ENCODE results near the gene SPTSSB.

DNA sequence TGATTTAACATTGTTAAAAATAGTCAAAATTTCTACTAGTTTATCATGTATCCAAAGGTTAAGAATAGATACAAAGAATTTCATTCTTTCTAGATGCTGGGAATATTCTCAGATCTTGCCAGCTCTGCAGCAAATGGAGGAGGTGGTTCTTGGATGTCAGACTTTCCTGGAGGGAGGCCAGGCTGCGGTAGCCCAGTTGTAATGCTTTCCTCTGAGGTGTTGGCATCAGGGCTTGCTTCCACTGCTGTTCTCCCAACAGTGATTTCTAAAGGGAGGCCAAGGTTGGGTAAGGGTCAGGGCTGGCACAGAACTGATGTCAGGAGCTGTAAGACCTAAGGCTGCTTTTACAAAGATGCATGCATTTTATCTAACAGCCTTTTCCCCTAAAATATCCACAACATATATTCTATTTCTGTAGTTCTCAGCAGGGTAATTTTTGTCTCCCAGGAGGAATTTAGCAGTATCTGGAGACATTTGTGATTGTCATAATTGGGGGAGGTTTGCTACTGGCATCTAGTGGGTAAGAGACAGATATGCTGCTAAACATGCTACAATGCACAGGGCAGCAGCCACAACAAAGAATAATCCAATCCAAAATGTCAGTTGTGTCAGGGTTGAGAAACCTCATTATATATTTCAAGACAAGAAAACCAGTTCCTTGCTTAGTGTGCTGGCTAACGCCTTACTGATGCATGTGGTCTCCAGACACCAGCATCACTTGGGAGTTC, 42.0 kb upstream of the SPTSSB start:
- TF ChIP-seq, protein P1, sequence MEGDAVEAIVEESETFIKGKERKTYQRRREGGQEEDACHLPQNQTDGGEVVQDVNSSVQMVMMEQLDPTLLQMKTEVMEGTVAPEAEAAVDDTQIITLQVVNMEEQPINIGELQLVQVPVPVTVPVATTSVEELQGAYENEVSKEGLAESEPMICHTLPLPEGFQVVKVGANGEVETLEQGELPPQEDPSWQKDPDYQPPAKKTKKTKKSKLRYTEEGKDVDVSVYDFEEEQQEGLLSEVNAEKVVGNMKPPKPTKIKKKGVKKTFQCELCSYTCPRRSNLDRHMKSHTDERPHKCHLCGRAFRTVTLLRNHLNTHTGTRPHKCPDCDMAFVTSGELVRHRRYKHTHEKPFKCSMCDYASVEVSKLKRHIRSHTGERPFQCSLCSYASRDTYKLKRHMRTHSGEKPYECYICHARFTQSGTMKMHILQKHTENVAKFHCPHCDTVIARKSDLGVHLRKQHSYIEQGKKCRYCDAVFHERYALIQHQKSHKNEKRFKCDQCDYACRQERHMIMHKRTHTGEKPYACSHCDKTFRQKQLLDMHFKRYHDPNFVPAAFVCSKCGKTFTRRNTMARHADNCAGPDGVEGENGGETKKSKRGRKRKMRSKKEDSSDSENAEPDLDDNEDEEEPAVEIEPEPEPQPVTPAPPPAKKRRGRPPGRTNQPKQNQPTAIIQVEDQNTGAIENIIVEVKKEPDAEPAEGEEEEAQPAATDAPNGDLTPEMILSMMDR (IDR thresholded peaks at IDR 0.05; ENCODE audit: low read depth, low read length, missing input control) = no peak
- TF ChIP-seq, protein P2, sequence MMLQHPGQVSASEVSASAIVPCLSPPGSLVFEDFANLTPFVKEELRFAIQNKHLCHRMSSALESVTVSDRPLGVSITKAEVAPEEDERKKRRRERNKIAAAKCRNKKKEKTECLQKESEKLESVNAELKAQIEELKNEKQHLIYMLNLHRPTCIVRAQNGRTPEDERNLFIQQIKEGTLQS (IDR thresholded peaks at IDR 0.05) = no peak
- TF ChIP-seq YY1 (IDR thresholded peaks at IDR 0.05) (no peak), TAF1 (conservative IDR thresholded peaks at IDR 0.05) (no peak), EGR1 (IDR thresholded peaks at IDR 0.05; ENCODE audit: low read depth in 2 of 2) (no peak)
- TF ChIP-seq, protein P3, sequence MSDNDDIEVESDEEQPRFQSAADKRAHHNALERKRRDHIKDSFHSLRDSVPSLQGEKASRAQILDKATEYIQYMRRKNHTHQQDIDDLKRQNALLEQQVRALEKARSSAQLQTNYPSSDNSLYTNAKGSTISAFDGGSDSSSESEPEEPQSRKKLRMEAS (IDR thresholded peaks at IDR 0.05) = no peak
- TF ChIP-seq, protein P4, sequence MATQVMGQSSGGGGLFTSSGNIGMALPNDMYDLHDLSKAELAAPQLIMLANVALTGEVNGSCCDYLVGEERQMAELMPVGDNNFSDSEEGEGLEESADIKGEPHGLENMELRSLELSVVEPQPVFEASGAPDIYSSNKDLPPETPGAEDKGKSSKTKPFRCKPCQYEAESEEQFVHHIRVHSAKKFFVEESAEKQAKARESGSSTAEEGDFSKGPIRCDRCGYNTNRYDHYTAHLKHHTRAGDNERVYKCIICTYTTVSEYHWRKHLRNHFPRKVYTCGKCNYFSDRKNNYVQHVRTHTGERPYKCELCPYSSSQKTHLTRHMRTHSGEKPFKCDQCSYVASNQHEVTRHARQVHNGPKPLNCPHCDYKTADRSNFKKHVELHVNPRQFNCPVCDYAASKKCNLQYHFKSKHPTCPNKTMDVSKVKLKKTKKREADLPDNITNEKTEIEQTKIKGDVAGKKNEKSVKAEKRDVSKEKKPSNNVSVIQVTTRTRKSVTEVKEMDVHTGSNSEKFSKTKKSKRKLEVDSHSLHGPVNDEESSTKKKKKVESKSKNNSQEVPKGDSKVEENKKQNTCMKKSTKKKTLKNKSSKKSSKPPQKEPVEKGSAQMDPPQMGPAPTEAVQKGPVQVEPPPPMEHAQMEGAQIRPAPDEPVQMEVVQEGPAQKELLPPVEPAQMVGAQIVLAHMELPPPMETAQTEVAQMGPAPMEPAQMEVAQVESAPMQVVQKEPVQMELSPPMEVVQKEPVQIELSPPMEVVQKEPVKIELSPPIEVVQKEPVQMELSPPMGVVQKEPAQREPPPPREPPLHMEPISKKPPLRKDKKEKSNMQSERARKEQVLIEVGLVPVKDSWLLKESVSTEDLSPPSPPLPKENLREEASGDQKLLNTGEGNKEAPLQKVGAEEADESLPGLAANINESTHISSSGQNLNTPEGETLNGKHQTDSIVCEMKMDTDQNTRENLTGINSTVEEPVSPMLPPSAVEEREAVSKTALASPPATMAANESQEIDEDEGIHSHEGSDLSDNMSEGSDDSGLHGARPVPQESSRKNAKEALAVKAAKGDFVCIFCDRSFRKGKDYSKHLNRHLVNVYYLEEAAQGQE (IDR thresholded peaks at IDR 0.05) = no peak
- TF ChIP-seq, protein P5, sequence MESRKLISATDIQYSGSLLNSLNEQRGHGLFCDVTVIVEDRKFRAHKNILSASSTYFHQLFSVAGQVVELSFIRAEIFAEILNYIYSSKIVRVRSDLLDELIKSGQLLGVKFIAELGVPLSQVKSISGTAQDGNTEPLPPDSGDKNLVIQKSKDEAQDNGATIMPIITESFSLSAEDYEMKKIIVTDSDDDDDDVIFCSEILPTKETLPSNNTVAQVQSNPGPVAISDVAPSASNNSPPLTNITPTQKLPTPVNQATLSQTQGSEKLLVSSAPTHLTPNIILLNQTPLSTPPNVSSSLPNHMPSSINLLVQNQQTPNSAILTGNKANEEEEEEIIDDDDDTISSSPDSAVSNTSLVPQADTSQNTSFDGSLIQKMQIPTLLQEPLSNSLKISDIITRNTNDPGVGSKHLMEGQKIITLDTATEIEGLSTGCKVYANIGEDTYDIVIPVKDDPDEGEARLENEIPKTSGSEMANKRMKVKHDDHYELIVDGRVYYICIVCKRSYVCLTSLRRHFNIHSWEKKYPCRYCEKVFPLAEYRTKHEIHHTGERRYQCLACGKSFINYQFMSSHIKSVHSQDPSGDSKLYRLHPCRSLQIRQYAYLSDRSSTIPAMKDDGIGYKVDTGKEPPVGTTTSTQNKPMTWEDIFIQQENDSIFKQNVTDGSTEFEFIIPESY (IDR thresholded peaks at IDR 0.05) = no peak

All from liver (tissue), 3 donors.